AG09319 (cell line): ENCODE measurements around the gene IBSP.

Experiments used
- DNase-seq: peaks from one replicate; pipeline ENCODE4 v3.0.0-alpha.2; 2010; ENCODE audit warnings: low read depth; ENCODE audit errors: extremely low read depth
- CTCF ChIP-seq: IDR thresholded peaks from 2 replicates; pipeline ENCODE4 v1.5.1; 2011; ENCODE audit warnings: low read depth, mild to moderate bottlenecking, inconsistent platforms, low read length, moderate library complexity

The IBSP gene, protein sequence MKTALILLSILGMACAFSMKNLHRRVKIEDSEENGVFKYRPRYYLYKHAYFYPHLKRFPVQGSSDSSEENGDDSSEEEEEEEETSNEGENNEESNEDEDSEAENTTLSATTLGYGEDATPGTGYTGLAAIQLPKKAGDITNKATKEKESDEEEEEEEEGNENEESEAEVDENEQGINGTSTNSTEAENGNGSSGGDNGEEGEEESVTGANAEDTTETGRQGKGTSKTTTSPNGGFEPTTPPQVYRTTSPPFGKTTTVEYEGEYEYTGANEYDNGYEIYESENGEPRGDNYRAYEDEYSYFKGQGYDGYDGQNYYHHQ

DNA sequence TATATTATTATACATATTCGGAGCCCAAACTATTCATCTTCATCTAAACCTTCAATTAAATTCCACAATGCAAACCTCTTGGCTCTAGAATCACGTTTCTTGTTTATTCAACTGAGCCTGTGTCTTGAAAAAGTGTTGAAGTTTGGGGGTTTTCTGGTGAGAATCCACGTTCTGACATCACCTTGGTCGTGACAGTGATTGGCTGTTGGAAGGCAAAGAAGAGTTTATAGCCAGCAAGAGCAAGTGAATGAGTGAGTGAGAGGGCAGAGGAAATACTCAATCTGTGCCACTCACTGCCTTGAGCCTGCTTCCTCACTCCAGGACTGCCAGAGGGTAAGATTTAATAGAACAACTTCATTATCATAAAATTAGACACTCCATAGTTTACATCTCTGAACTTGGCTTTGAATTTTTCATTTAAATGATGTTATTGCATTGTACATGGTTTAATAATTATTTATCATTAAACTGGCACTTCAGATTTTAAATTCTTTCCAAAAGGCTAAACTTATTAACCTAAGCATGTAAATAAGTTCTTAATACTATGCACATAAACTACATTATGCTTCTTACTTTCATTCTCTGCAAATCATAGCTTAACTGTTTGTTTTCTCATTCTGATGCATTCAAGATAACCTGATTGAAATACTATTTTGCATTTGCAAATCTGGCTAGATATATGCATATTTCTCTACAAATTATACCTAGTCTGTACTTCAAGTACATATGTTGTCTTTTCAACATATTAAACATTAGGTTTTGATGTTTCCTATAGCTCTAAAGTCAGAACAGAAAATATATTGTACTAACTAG lies at the start of gene IBSP:
Gene IBSP (plus strand): TSS at position 254 of the 813 bp plus-strand sequence. CDS start 2,808 bp downstream, outside the sequence.
- TF ChIP-seq CTCF, result no peak
- DNase-seq, result no peak

DNA sequence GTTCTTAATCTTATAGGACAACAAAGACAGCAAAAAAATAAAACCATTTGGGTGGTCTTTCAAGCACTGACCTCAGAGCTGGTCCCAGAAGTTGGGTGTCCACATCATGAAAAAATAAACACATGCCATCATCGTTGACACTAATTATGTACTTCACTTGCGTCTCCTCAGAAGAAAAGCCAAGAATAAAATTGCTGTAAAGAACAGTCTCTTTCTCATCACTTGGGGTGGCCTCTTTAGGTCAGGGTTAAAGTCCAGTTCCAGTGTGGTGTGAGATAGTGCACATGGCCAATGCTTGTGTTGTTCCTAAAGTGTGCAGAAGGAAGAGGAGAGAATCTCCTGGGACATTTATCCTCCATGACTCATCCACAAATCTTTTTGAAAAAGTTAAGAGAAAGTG lies 49.5 kb upstream of the IBSP start:
- no peak for TF ChIP-seq CTCF
- no peak for DNase-seq

DNA sequence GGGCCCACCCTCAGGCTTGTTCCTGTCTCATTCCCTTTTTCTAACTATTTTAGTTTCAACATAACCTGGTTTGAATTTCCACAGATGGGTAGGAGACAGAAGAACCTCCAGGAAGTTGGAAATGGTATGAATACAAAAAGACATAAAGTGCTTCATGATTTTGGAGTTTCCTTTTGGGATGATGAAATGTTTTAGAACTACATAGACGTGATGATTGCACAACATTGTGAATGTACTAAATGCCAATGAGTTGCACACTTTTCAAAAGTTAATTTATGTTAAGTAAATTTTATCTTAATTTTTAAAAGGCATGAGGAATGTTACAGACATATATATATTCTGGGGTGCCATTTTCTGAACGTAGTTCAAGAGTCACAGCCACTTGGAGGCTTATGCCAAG lies 41.1 kb upstream of the IBSP start:
- no peak for DNase-seq
- TF ChIP-seq CTCF, result no peak

- DNase-seq, result no peak
- TF ChIP-seq CTCF, result no peak
These were observed 37.0 kb upstream of the IBSP start for GRCh38 chr4:87762311-87762710.

GRCh38 chr4:87781569-87781968 lies 17.8 kb upstream of the IBSP start:
- DNase-seq, result no peak
- no peak for TF ChIP-seq CTCF

DNA sequence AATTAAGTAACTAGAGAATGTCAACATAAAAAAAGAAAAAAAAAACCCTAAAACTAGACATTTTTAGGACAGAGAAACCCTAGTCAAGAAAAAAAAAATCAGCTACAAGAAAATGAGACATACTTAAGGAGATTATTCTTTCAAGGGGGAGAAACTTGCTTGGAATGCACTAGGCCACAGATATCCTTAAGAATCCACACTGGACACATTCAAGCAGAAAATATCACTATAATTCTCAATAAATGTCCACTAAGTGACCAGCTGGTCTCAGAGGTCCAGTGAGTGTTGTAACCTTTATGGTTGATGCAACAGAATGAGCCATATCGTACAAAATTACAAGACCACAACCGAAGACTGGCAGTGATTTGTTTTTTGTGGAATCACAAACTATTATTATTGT lies 15.6 kb upstream of the IBSP start:
- DNase-seq, result no peak
- no peak for TF ChIP-seq CTCF
